Psoas muscle (tissue), 8 donors: Measurements from ENCODE around the gene KMT2D. TPM values are rescaled to one million over a fixed set of nuclear protein-coding genes. Genes with fewer than 3 reads are reported as not detected.

Source experiments
- ATAC-seq, 4 donors: fragments of 200-7000 bp; cut with Tn5 transposase; one replicate each; pipeline ENCODE4 v1.9.1; 2020; ENCODE audit warnings: moderate library complexity in 3 of 4, mild to moderate bottlenecking in 2 of 4
- DNase-seq, 2 donors: peaks; one replicate each; pipeline ENCODE4 v3.0.0-alpha.2; 2020
- H3K27ac ChIP-seq: fragments of 200-600 bp; one replicate; pipeline ENCODE4 v1.8.0; 2022
- H3K27me3 ChIP-seq, 3 donors: fragments of 200-600 bp in 1 of 3; one replicate each; pipeline versions ENCODE4 v1.6.1 to v1.8.0; 2013 to 2022; ENCODE audit warnings: low read length in 2 of 3, mild to moderate bottlenecking in 2 of 3, moderate library complexity in 1 of 3; ENCODE audit not compliant: insufficient read depth in 3 of 3
- H3K36me3 ChIP-seq, 2 donors: fragments of 200-600 bp in 1 of 2; one replicate each; pipeline versions ENCODE4 v1.6.1 to v1.8.0; 2013 to 2022; ENCODE audit warnings: low read depth in 1 of 2, mild to moderate bottlenecking in 1 of 2, moderate library complexity in 1 of 2; ENCODE audit not compliant: insufficient read depth in 1 of 2
- H3K4me1 ChIP-seq: fragments of 200-600 bp; one replicate; pipeline ENCODE4 v1.8.0; 2022
- H3K4me3 ChIP-seq: fragments of 200-600 bp; one replicate; pipeline ENCODE4 v1.8.0; 2022; ENCODE audit warnings: mild to moderate bottlenecking
- H3K9me3 ChIP-seq: fragments of 200-600 bp; one replicate; pipeline ENCODE4 v1.8.0; 2022
- WGBS, 3 donors: extraction: QIAGEN DNeasy Blood & Tissue Kit; methylation state at CpG; one replicate each; pipeline versions ENCODE4 v1.1.6 to v1.1.7; 2013; 5-methylcytosine and 5-hydroxymethylcytosine counted together
- intact Hi-C, 2 donors: fragments of 100-400 bp; cut with DNase I; formaldehyde crosslinking; loops; one replicate each; pipeline versions ENCODE4 v1.11.0 to v1.14.2; 2022
- polyA plus RNA-seq, 3 donors: library from polyadenylated mRNA; stranded (reverse); fragments of 200-250 nt; gene quantifications; one replicate each; pipeline ENCODE4 v1.2.3, GENCODE V29; 2013
- total RNA-seq, 4 donors: library from RNA; stranded (reverse); fragmentation: NEBNext Ultra II Directional in 2 of 4; extraction: Animal tissue kit (Norgen Biotek cat#: 25700) in 2 of 4; gene quantifications; one replicate each; pipeline versions ENCODE4 v1.2.1 to v1.2.4, GENCODE V29; 2021 to 2023
- TF ChIP-seq, protein P1 (sequence below): fragments of 200-600 bp; IDR thresholded peaks from one replicate; pipeline ENCODE4 v1.8.0; 2022; ENCODE audit warnings: antibody characterized with exemption
- donor health status: healthy with polysubstance abuse.
- donor health status: DM: no; HTN: no; CAD: no; lungs with moderate emphysema.
- donor health status: Bipolar disorder and iron deficiency.
- donor health status: healthy.
- donor health status: DM: yes; HTN: yes; CAD: no.
- donor health status: DM: no; HTN: no; CAD: no.
- donor health status: DM: no; HTN: no; CAD: no.
- donor health status: DM: yes; HTN: yes; CAD: no.

Gene KMT2D
- total and polyA plus RNA-seq, 7 donors, result 10.8 to 69.8 (median 64.2) TPM

DNA sequence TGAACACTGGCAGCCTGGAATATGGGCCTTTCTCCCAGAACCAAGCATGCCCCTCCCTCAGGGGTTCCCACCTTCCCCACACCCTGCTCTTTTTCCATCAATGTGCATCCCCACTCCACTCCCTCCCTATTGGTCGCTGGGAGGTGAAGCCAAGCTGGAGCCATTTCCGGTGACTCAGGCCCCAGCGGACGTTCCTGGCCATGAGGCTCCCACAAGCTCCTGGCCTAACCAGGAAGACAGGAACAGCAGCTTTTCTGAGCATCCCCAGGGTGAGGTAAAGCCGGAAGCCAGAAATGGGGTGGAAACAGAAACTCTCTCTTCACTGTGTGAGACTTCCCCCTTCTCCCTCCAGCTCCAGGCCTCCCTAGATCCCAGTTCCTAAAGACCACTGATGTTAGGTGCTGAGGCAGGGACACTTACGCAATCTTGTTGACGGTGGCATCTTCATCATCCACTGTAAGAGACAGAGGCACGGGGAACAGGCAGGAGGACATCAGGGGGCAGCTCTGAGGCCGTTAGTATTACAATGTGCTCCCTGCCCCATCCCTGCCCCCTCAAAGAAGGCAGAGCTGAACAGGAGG is 45.0 kb upstream of the KMT2D start:
- ATAC-seq, result no peak
- intact Hi-C loops, result no loop called here
- TF ChIP-seq, protein P1, sequence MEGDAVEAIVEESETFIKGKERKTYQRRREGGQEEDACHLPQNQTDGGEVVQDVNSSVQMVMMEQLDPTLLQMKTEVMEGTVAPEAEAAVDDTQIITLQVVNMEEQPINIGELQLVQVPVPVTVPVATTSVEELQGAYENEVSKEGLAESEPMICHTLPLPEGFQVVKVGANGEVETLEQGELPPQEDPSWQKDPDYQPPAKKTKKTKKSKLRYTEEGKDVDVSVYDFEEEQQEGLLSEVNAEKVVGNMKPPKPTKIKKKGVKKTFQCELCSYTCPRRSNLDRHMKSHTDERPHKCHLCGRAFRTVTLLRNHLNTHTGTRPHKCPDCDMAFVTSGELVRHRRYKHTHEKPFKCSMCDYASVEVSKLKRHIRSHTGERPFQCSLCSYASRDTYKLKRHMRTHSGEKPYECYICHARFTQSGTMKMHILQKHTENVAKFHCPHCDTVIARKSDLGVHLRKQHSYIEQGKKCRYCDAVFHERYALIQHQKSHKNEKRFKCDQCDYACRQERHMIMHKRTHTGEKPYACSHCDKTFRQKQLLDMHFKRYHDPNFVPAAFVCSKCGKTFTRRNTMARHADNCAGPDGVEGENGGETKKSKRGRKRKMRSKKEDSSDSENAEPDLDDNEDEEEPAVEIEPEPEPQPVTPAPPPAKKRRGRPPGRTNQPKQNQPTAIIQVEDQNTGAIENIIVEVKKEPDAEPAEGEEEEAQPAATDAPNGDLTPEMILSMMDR, result no peak
- Histone ChIP-seq H3K27ac (peak overlapping the region; percentile 13), H3K4me3 (no peak overlapping the region), H3K9me3 (no peaks in the 10 kb centered on the region), H3K36me3 (peaks cover 5 to 60% of the 10 kb centered on the region in 2 donors), H3K4me1 (peaks cover 39% of the 10 kb centered on the region), H3K27me3 (no peaks in the 10 kb centered on the region)
- WGBS, 3 donors, result 65 to 75% (median 69%) methylated on average over 9 of the region's 9 CpGs
- peak; percentile 48 to 71 for DNase-seq

DNA sequence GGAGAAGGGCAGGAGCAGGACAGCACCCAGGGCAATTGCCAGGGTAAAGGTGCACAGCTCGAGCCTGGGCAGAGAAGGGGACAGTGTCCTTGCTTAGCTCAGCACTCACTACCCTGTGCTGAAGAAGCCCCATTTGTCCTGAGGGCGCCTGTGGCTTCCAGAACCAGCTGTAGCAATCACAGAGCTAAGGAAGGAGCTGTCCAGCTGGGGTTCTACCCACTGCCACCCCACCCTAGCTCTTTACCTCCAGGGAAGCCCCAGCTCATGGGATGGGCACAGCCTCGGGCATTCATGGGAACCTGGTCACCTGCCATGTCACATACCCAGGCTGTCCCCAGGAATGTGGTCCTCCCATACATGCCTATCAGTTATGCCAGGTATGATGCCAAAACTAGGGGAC is 44.2 kb upstream of the KMT2D start:
- Histone ChIP-seq H3K36me3 (peaks cover 5 to 68% of the 10 kb centered on the region in 2 donors), H3K27me3 (no peaks in the 10 kb centered on the region), H3K27ac (no peak overlapping the region), H3K9me3 (no peaks in the 10 kb centered on the region), H3K4me3 (no peak overlapping the region), H3K4me1 (peaks cover 39% of the 10 kb centered on the region)
- no peak for ATAC-seq
- intact Hi-C loops, result no loop called here
- 58 to 80% (median 59%) methylated on average over 3 of the region's 3 CpGs for WGBS, 3 donors
- DNase-seq, result no peak
- TF ChIP-seq, protein P1, result no peak

DNA sequence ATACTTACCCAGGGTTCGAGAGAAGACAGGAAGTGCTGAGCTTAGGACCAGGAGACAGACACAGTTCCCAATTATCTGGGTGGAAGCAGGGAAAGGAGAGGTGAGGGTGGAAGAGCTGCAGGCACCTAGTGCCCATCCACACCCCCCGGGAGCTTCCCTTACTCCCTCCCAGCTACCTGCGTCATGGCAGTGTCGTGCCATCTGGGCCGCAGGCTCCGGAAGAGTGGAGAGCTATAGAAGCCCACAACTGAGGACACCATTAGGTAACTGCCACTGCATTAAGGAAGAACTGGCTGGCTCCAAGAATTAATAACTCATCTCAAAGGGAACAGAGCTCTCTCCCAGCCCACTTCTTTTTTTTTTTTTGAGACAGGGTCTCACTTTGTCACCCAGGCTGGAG is 39.8 kb upstream of the KMT2D start:
- no peaks in the 10 kb centered on the region for H3K27me3 ChIP-seq
- intact Hi-C loops, result no loop called here
- H3K4me3 ChIP-seq, result no peak overlapping the region
- H3K9me3 ChIP-seq, result no peaks in the 10 kb centered on the region
- H3K4me1 ChIP-seq, result peaks cover 3% of the 10 kb centered on the region
- ATAC-seq (no peak), DNase-seq (no peak)
- H3K36me3 ChIP-seq, result peaks cover 5 to 90% of the 10 kb centered on the region in 2 donors
- no peak overlapping the region for H3K27ac ChIP-seq
- TF ChIP-seq, protein P1, result no peak
- 93 to 98% (median 93%) methylated on average over 6 of the region's 6 CpGs for WGBS, 3 donors

DNA sequence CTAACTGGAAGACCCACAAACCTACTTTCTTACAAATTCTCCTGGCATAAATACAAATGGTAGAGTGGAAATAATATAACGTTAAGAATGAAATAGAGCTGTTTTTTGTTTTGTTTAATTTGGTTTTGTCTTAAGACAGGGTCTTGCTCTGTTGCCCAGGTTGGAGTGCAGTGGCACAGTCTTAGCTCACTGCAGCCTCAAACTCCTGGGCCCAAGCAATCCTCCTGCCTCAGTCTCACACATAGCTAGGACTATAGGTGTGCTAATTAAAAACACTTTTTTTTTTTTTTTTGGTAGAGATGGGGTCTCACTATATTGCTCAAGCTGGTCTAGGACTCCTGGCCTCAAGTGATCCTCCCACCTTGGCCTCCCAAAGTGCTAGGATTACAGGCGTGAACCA is 38.1 kb upstream of the KMT2D start:
- peaks cover 11% of the 10 kb centered on the region for H3K4me1 ChIP-seq
- DNase-seq, result no peak
- H3K27me3 ChIP-seq, result peaks cover 0 to 15% (median 4%) of the 10 kb centered on the region in 3 donors
- no peak overlapping the region for H3K27ac ChIP-seq
- H3K36me3 ChIP-seq, result peaks cover 2 to 75% of the 10 kb centered on the region in 2 donors
- no peak overlapping the region for H3K4me3 ChIP-seq
- no peak for ATAC-seq
- WGBS, 3 donors, result 82 to 91% (median 88%) methylated on average over 2 of the region's 2 CpGs
- H3K9me3 ChIP-seq, result no peaks in the 10 kb centered on the region
- TF ChIP-seq, protein P1, result no peak
- intact Hi-C loops, result loop anchor here in 1 of 2 donors (5.0 kb wide), 1 partner anchor 36 kb away; the partner anchor contains the start of gene KMT2D
